22Rv1 (cell line): ENCODE results near the gene AKAP9.

Experiments
- H3K27ac ChIP-seq: fragments of 450-650 bp; 2 replicates; pipeline ENCODE4 v1.5.1; 2017
- CTCF ChIP-seq: fragments of 450-650 bp; IDR thresholded peaks from 2 replicates; pipeline ENCODE4 v1.5.1; 2017; ENCODE audit warnings: mild to moderate bottlenecking
- ZFX ChIP-seq: fragments of 450-650 bp; IDR thresholded peaks from 2 replicates; pipeline ENCODE4 v1.6.1; 2017; ENCODE audit warnings: antibody characterized with exemption, borderline replicate concordance

Gene AKAP9

GRCh38 chr7:92052159-92052558, 111.5 kb downstream of the AKAP9 start:
- no peak for TF ChIP-seq CTCF
- H3K27ac ChIP-seq = peak overlapping the region; percentile 99

GRCh38 chr7:92052684-92053083, 112.0 kb downstream of the AKAP9 start:
- TF ChIP-seq CTCF (no peak), ZFX (no peak)
- H3K27ac ChIP-seq = peak overlapping the region; percentile 99

GRCh38 chr7:92053312-92053711, 112.7 kb downstream of the AKAP9 start:
- peak overlapping the region; percentile 99 for H3K27ac ChIP-seq
- no peak for TF ChIP-seq CTCF
- TF ChIP-seq ZFX = no peak

- peak overlapping the region; percentile 99 for H3K27ac ChIP-seq
- TF ChIP-seq ZFX = no peak
- no peak for TF ChIP-seq CTCF
These were observed 115.6 kb downstream of the AKAP9 start for GRCh38 chr7:92056286-92056685.

GRCh38 chr7:92057375-92057774, 116.7 kb downstream of the AKAP9 start:
- H3K27ac ChIP-seq = peak overlapping the region; percentile 99
- TF ChIP-seq ZFX = no peak
- no peak for TF ChIP-seq CTCF

GRCh38 chr7:92058040-92058439, 117.4 kb downstream of the AKAP9 start:
- H3K27ac ChIP-seq = peak overlapping the region; percentile 99
- no peak for TF ChIP-seq ZFX
- no peak for TF ChIP-seq CTCF

GRCh38 chr7:92058899-92059298, 118.2 kb downstream of the AKAP9 start:
- H3K27ac ChIP-seq = peak overlapping the region; percentile 99
- TF ChIP-seq CTCF (no peak), ZFX (no peak)
